Measurements from ENCODE around the gene GRAMD1B. TPM values are rescaled to one million over a fixed set of nuclear protein-coding genes. Genes with fewer than 3 reads are reported as not detected.

GRAMD1B gene
- total RNA-seq, 1 donor from 2014 or later: 0.26 TPM

DNA sequence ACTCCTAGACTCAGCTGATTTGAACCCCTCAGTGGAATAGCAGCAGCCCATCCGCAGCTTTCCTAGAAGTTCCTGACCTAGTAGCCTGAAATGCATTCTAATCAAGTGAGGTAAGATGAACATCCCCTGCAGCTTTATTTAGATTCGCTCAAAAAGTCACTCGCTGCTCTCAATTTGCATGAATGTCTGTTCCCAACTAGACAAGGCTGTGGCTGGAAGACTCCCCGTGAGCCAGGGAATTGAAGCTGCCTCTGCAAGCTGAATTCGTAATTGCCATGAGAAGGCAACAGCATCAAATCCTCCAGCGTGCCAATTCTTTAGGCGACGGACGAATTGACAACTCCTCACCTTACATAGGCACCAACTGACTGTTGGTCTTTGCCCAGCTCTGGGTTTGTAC is 241.5 kb downstream of the GRAMD1B start:
- no peaks in the 10 kb centered on the region for H3K27me3 ChIP-seq (ENCODE audit: control insufficient read depth, insufficient read depth, low read length)
- no peak overlapping the region for H3K4me3 ChIP-seq (ENCODE audit: low read depth, low read length)
- DNase-seq (ENCODE audit: low read depth): no peak
- FAIRE-seq: no peak
- H3K36me3 ChIP-seq (ENCODE audit: control insufficient read depth, insufficient read depth, low read length): no peaks in the 10 kb centered on the region
- TF ChIP-seq, protein P1, sequence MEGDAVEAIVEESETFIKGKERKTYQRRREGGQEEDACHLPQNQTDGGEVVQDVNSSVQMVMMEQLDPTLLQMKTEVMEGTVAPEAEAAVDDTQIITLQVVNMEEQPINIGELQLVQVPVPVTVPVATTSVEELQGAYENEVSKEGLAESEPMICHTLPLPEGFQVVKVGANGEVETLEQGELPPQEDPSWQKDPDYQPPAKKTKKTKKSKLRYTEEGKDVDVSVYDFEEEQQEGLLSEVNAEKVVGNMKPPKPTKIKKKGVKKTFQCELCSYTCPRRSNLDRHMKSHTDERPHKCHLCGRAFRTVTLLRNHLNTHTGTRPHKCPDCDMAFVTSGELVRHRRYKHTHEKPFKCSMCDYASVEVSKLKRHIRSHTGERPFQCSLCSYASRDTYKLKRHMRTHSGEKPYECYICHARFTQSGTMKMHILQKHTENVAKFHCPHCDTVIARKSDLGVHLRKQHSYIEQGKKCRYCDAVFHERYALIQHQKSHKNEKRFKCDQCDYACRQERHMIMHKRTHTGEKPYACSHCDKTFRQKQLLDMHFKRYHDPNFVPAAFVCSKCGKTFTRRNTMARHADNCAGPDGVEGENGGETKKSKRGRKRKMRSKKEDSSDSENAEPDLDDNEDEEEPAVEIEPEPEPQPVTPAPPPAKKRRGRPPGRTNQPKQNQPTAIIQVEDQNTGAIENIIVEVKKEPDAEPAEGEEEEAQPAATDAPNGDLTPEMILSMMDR (IDR thresholded peaks at IDR 0.05; ENCODE audit: insufficient read depth, low read length, severe bottlenecking): no peak

- no peaks in the 10 kb centered on the region for H3K27me3 ChIP-seq (ENCODE audit: control insufficient read depth, insufficient read depth, low read length)
- no peak overlapping the region for H3K4me3 ChIP-seq (ENCODE audit: low read depth, low read length)
- no peak for FAIRE-seq
- no peak for DNase-seq (ENCODE audit: low read depth)
- H3K36me3 ChIP-seq (ENCODE audit: control insufficient read depth, insufficient read depth, low read length): no peaks in the 10 kb centered on the region
- TF ChIP-seq, protein P1 (IDR thresholded peaks at IDR 0.05; ENCODE audit: insufficient read depth, low read length, severe bottlenecking): no peak
Measured at GRCh38 chr11:123672568-123672967, 242.5 kb downstream of the GRAMD1B start.

DNA sequence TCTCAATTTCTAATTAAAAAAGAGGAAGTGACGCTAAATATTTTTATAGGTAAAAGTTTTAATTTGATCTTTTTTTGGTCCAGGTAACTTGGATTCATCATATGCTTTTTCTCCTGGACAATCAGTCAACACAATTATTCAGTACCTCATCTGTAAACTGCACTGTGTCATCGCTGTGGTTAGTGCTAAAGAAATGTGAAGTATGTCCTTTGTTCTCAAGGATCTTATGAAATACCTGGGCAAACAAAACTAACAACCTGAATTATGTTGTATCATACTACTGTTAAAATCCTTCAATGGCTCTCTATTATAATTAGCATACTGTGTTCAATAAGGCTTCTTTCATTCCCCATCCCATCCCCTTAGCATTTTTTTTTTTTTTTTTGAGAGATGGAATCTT is 244.2 kb downstream of the GRAMD1B start:
- H3K27me3 ChIP-seq (ENCODE audit: control insufficient read depth, insufficient read depth, low read length): no peaks in the 10 kb centered on the region
- no peaks in the 10 kb centered on the region for H3K36me3 ChIP-seq (ENCODE audit: control insufficient read depth, insufficient read depth, low read length)
- FAIRE-seq: no peak
- TF ChIP-seq, protein P1 (IDR thresholded peaks at IDR 0.05; ENCODE audit: insufficient read depth, low read length, severe bottlenecking): no peak
- H3K4me3 ChIP-seq (ENCODE audit: low read depth, low read length): no peak overlapping the region
- peak; percentile 90 for DNase-seq (ENCODE audit: low read depth)

Other genes starting within 250 kb of the GRAMD1B start
- 9.7 and 34.5 TPM in 2 replicates for gene CLMP, start 235.0 kb upstream of the GRAMD1B start, total RNA-seq
- 0.26 and 0.64 TPM in 2 replicates for gene SCN3B, start 224.4 kb downstream of the GRAMD1B start, total RNA-seq

Measured in bronchial epithelial cell (primary cell).